Glomerular endothelial cell (primary cell): ENCODE data around the gene CCDC85B. TPM values are rescaled to one million over a fixed set of nuclear protein-coding genes. Genes with fewer than 3 reads are reported as not detected.

ENCODE experiments used
- DNase-seq: peaks from one replicate; pipeline ENCODE4 v3.0.0-alpha.2; 2011; ENCODE audit warnings: low read depth, low spot score; ENCODE audit errors: extremely low read depth
- total RNA-seq: library from RNA; depleted of rRNA; stranded (reverse); fragments of >200 nt; gene quantifications from 2 replicates; pipeline ENCODE4 v1.2.3, GENCODE V29; 2015

The CCDC85B gene
- total RNA-seq, 1 donor from 2014 or later = 201 TPM

- DNase-seq = no peak
Observed at GRCh38 chr11:65857500-65857852, 33.0 kb upstream of the CCDC85B start.

- DNase-seq = no peak
Observed at GRCh38 chr11:65857853-65858680, 32.4 kb upstream of the CCDC85B start, which contains the start of gene CFL1. Gene CFL1 (minus strand): TSS chr11:65858180. CDS start chr11:65858099, 81 bp downstream.

DNA sequence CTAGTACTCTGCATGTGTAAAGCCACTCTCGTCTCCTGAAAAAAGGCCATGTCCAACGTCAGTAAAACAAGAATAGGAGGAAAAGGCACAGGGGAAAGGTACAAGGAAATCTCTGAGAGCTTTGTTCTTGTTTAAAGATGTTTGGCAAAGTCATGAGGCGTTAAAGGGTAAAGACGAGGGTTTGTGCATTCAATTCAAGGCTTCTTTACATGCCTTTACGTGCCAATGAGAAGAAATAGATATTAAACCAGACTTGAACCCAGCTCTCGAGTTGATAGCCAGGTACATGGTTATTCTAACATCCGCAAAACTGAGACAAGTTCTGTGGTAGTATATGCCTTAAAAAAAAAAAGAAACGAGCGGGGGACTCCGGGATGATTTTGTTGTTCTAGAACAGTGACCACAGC, 31.8 kb upstream of the CCDC85B start:
- DNase-seq = no peak

- DNase-seq = peak; percentile 41
Observed at GRCh38 chr11:65859095-65859811, 31.2 kb upstream of the CCDC85B start.

DNA sequence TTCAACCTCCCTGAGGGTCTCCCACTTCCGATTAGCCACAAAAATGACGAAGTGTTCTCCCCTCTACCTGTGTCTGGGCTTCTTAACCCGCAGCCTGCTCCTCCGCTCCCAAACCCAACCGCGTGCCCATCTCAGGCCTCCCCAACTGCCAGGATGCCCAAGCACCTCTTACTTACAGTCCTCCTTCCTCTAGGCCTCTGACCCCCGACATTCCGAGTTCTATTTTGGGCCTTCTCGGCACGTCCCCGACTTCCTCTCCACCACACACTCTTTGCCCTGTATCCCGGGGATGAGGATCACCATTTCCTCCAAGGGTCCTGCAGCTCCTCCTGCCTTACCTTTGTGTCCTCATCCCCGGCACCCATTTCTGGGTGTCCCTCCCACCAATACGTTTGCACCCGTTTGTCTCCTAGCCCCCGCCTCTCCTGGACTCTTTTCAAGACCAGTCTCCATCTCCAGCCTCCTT, 30.6 kb upstream of the CCDC85B start:
- peak; percentile 16 for DNase-seq

- no peak for DNase-seq
Observed at GRCh38 chr11:65860278-65861164, 30.0 kb upstream of the CCDC85B start, which contains the start of gene MUS81. Gene MUS81 (plus strand): TSS chr11:65860433. CDS start chr11:65860754, 321 bp downstream.

GRCh38 chr11:65861165-65861505, 29.3 kb upstream of the CCDC85B start:
- no peak for DNase-seq

GRCh38 chr11:65861533-65862183, 28.8 kb upstream of the CCDC85B start:
- DNase-seq = no peak

DNA sequence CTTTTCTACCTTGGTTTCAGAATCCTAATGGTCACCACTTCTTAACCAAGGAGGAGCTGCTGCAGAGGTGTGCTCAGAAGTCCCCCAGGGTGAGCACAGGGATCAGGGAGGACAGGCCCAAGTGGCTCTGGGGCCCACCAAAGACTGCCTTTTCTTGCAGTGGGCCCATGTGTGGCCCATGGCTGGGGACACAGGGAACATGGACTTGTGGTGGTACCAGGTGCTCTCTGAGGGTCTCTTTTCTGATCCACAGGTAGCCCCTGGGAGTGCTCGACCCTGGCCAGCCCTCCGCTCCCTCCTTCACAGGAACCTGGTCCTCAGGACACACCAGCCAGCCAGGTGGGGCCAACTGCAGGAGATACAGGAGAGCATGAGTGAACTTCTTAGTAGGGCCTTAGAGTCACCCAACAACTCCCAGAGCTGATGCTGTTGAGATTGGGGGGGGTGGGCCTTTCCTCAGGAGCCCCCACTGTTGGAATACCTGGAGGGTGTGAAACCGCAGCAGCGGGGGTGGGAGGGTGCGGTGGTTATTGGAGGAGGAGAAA, 28.2 kb upstream of the CCDC85B start:
- DNase-seq = no peak

GRCh38 chr11:65862941-65863888, 27.3 kb upstream of the CCDC85B start:
- DNase-seq = no peak

GRCh38 chr11:65863889-65864705, 26.4 kb upstream of the CCDC85B start:
- no peak for DNase-seq

DNA sequence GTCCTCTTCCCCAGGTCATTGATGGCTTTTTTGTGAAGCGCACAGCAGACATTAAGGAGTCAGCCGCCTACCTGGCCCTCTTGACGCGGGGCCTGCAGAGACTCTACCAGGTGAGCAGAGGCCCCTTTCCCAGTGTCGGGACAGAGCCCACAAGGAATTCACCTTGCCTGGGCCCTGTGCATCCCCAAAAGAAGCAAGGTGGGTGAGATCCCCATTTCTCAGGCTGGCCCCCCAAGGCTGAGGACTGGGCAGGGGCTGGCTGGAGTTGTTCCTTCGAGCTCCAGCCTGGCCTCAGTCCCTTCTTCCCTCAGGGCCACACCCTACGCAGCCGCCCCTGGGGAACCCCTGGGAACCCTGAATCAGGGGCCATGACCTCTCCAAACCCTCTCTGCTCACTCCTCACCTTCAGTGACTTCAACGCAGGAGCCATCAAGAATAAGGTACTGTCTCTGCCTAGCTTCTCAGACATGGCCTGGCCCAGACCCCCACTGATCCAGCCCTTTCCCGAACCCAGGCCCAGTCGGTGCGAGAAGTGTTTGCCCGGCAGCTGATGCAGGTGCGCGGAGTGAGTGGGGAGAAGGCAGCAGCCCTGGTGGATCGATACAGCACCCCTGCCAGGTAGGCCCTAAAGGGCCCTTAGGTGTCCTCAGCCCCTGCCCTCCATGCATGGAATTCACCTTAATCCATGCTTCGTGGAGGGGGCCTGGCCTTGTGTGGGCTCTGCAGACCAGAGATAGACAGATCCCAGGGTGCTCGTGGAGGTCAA, 25.6 kb upstream of the CCDC85B start:
- DNase-seq = no peak

DNA sequence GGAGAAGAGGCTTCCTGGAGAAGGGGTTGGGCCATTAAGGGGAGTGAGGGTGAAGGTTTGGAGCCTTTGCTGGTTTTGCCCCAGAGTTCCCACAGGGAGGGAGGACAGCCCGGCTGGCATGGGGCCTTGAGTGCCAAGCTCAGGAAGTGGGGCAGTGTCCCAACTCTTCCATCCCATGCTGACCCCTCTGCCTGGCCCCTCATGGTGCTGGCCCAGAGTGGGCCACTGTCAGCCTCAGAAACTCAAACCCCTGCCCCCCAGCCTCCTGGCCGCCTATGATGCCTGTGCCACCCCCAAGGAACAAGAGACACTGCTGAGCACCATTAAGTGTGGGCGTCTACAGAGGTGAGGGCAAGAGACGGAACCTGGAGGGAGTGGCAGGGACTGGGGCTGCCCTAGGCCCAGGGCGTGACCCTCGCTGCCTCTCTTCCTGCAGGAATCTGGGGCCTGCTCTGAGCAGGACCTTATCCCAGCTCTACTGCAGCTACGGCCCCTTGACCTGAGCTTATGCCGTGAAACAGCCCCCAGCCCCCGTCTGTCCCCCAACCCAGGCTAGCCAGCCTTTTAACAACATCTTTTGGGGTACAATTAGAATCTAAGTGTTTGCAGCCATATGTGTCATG, 24.8 kb upstream of the CCDC85B start:
- DNase-seq = no peak

- DNase-seq = no peak
Observed at GRCh38 chr11:65866509-65867283, 23.8 kb upstream of the CCDC85B start.

GRCh38 chr11:65867284-65868071, 23.0 kb upstream of the CCDC85B start:
- DNase-seq = no peak
